ENCODE data around the gene TBX1. TPM values are rescaled to one million over a fixed set of nuclear protein-coding genes. Genes with fewer than 3 reads are reported as not detected.

Gene TBX1
- polyA plus RNA-seq, 1 donor (not counting 4 experiments of a cell fraction or from before 2014, with no cell fraction given), result 0.10 TPM

- Histone ChIP-seq H3K79me2 (ENCODE audit: control insufficient read depth, insufficient read depth, low read length) (no peaks in the 10 kb centered on the region), H3K36me3 (ENCODE audit: control insufficient read depth in 2 of 2, extremely low read depth in 1 of 2, insufficient read depth in 2 of 2, low read length in 2 of 2) (no peaks in the 10 kb centered on the region), H3K27me3 (ENCODE audit: control insufficient read depth, extremely low read depth, insufficient read depth, low read length) (no peaks in the 10 kb centered on the region), H3K9ac (ENCODE audit: control insufficient read depth, extremely low read depth, insufficient read depth, low read length) (no peak overlapping the region), H4K20me1 (ENCODE audit: control insufficient read depth, extremely low read depth, insufficient read depth, low read length) (no peaks in the 10 kb centered on the region), H3K9me1 (ENCODE audit: control insufficient read depth, extremely low read depth, insufficient read depth, low read length) (no peaks in the 10 kb centered on the region), H3K4me2 (ENCODE audit: control insufficient read depth, extremely low read depth, insufficient read depth, low read depth, low read length) (no peak overlapping the region), H2AFZ (ENCODE audit: control insufficient read depth, low read length) (no peak overlapping the region), H3K4me1 (ENCODE audit: control insufficient read depth, extremely low read depth, insufficient read depth, low read length) (no peaks in the 10 kb centered on the region), H3K9me3 (ENCODE audit: control insufficient read depth, low read depth, low read length) (no peaks in the 10 kb centered on the region), H3K4me3 (ENCODE audit: control insufficient read depth in 2 of 3, extremely low read depth in 1 of 3, insufficient read depth in 2 of 3, low read depth in 1 of 3, low read length in 3 of 3) (no peak overlapping the region), H3K27ac (ENCODE audit: control insufficient read depth, insufficient read depth, low read length) (no peak overlapping the region)
- DNase-seq (ENCODE audit: low read depth, low spot score), result no peak
- no peak for FAIRE-seq
- dilution Hi-C loops (cut with MboI; ENCODE audit: extremely low pct_ligation_motif_present, low sequenced_read_pairs), result no loop called here
- TF ChIP-seq CTCF (optimal IDR thresholded peaks at IDR 0.05 in 1 of 3, IDR thresholded peaks at IDR 0.05 in 1 of 3, conservative IDR thresholded peaks at IDR 0.05 in 1 of 3; ENCODE audit: extremely low read depth in 1 of 3, insufficient read depth in 2 of 3, low read length in 3 of 3) (no peak), EZH2 (IDR thresholded peaks at IDR 0.05; ENCODE audit: low read length) (no peak)
These were observed 16.9 kb upstream of the TBX1 start for GRCh38 chr22:19743651-19744050.

DNA sequence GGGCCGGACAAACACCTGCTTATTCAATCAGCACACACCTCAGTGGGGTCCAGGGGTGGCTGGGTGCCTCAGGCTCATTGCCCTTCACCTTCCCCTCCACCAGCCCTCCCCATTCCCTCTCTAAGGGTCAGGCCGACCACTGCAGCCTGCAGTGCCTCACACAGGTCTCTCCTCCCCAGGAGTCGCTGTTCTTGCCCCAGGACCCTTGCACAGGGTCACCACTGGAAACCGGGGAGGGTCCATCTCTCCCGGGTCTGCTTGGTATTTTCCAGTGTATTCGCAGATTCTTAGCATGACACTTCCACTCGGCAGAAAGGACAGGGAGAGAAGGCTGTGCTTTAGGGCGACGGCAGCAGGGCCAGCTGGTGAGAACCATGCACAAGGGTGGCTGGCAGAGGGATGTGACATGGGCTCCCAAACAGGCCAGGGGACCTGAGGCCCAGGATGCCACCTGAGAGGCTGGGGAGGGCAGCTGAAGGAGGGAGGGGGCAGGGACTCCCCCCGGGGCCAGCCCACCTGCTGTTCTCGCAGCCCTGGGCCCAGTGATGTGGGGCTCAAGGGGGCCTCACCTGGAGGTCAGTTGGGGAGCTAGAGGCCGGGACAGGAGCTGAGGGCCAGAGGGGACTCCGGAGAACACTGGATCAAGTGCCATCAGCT, 16.1 kb upstream of the TBX1 start:
- H3K79me2 ChIP-seq (ENCODE audit: control insufficient read depth, insufficient read depth, low read length), result no peaks in the 10 kb centered on the region
- H3K4me2 ChIP-seq (ENCODE audit: control insufficient read depth, extremely low read depth, insufficient read depth, low read depth, low read length), result no peak overlapping the region
- H3K36me3 ChIP-seq (ENCODE audit: control insufficient read depth in 2 of 2, extremely low read depth in 1 of 2, insufficient read depth in 2 of 2, low read length in 2 of 2), result no peaks in the 10 kb centered on the region
- DNase-seq (ENCODE audit: low read depth, low spot score), result no peak
- no peak overlapping the region for H2AFZ ChIP-seq (ENCODE audit: control insufficient read depth, low read length)
- H3K27me3 ChIP-seq (ENCODE audit: control insufficient read depth, extremely low read depth, insufficient read depth, low read length), result no peaks in the 10 kb centered on the region
- H3K9me1 ChIP-seq (ENCODE audit: control insufficient read depth, extremely low read depth, insufficient read depth, low read length), result no peaks in the 10 kb centered on the region
- H3K9me3 ChIP-seq (ENCODE audit: control insufficient read depth, low read depth, low read length), result no peaks in the 10 kb centered on the region
- no peak for FAIRE-seq
- H3K4me1 ChIP-seq (ENCODE audit: control insufficient read depth, extremely low read depth, insufficient read depth, low read length), result no peaks in the 10 kb centered on the region
- no peaks in the 10 kb centered on the region for H4K20me1 ChIP-seq (ENCODE audit: control insufficient read depth, extremely low read depth, insufficient read depth, low read length)
- no peak overlapping the region for H3K9ac ChIP-seq (ENCODE audit: control insufficient read depth, extremely low read depth, insufficient read depth, low read length)
- TF ChIP-seq EZH2 (IDR thresholded peaks at IDR 0.05; ENCODE audit: low read length), result no peak
- no peak for TF ChIP-seq CTCF (optimal IDR thresholded peaks at IDR 0.05 in 1 of 3, IDR thresholded peaks at IDR 0.05 in 1 of 3, conservative IDR thresholded peaks at IDR 0.05 in 1 of 3; ENCODE audit: extremely low read depth in 1 of 3, insufficient read depth in 2 of 3, low read length in 3 of 3)
- dilution Hi-C loops (cut with MboI; ENCODE audit: extremely low pct_ligation_motif_present, low sequenced_read_pairs), result no loop called here
- H3K27ac ChIP-seq (ENCODE audit: control insufficient read depth, insufficient read depth, low read length), result no peak overlapping the region
- no peak overlapping the region for H3K4me3 ChIP-seq (ENCODE audit: control insufficient read depth in 2 of 3, extremely low read depth in 1 of 3, insufficient read depth in 2 of 3, low read depth in 1 of 3, low read length in 3 of 3)

Data from keratinocyte (primary cell).